ENCODE results near the gene WWTR1.

The WWTR1 gene

GRCh38 chr3:149657926-149658743, at the start of gene WWTR1:
TSS of gene WWTR1 (minus strand) at chr3:149658025. CDS start at chr3:149657306, 719 bp downstream.
- no peak for TF ChIP-seq CTCF (IDR thresholded peaks at IDR 0.05)

- no peak for TF ChIP-seq CTCF (IDR thresholded peaks at IDR 0.05)
These were observed 49.1 kb upstream of the WWTR1 start for GRCh38 chr3:149706905-149707304.

- no peak for TF ChIP-seq CTCF (IDR thresholded peaks at IDR 0.05)
These were observed 47.6 kb upstream of the WWTR1 start for GRCh38 chr3:149705416-149705815.

GRCh38 chr3:149703466-149703865, 45.6 kb upstream of the WWTR1 start:
- TF ChIP-seq CTCF (IDR thresholded peaks at IDR 0.05), result no peak

GRCh38 chr3:149702691-149703441, 45.0 kb upstream of the WWTR1 start:
- no peak for TF ChIP-seq CTCF (IDR thresholded peaks at IDR 0.05)

GRCh38 chr3:149701977-149702350, 44.1 kb upstream of the WWTR1 start:
- TF ChIP-seq CTCF (IDR thresholded peaks at IDR 0.05), result no peak

GRCh38 chr3:149701206-149701976, 43.6 kb upstream of the WWTR1 start:
- TF ChIP-seq CTCF (IDR thresholded peaks at IDR 0.05), result no peak
